Left hindlimb (tissue), 1 donor: Measurements from ENCODE around the gene CCDC137.

Experiments
- DNase-seq: peaks from one replicate; pipeline ENCODE4 v3.0.0-alpha.2; 2018

CCDC137 gene

DNA sequence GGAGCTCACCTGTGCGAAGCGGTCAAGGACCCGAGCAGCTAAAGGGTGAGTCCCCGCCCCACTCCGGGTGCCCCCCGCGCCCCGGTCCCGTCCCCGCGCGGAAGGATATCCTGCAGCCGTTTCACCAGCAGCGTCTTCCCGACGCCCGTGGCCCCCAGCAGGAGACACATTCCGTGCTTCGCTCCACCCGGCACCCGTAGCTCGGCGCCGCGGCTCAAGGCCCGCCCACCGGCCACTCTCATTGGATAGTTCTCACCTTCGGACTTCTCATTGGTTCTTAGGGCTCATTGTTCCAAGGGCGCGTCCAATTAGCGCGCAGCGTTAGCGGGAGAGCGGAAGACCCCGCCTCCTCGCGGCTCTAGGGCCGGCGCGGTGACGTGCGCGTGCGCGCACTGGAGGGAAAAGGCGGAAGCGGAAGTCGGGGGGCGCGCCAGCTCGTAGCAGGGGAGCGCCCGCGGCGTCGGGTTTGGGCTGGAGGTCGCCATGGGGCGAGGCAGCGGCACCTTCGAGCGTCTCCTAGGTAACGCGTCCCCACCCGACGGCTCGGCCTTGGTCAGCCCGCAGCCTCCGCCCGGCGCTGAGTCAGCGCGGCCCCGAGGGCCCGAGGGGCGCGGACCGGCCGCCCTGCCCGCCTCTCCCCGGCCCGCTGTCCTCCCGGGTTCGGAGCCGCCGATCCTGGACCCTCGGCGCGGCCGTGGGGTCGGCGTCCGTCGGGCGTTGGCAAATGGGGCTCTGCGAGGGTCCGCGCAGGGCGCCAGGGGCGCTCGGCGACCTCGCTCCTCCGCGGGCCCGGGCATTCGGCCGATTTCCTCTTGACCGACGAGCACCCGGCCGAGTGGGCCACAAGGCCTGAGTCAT, 17.3 kb downstream of the CCDC137 start, which contains the start of the genes ARL16 and HGS:
Gene ARL16, minus strand, starts transcription at position 214 of the 858 bp plus-strand sequence. Its CDS starts 44 bp downstream, at position 170.
Gene HGS, plus strand, starts transcription at position 428 of the 858 bp plus-strand sequence. Its CDS starts 56 bp downstream, at position 484.
- peak; percentile 99 for DNase-seq

DNA sequence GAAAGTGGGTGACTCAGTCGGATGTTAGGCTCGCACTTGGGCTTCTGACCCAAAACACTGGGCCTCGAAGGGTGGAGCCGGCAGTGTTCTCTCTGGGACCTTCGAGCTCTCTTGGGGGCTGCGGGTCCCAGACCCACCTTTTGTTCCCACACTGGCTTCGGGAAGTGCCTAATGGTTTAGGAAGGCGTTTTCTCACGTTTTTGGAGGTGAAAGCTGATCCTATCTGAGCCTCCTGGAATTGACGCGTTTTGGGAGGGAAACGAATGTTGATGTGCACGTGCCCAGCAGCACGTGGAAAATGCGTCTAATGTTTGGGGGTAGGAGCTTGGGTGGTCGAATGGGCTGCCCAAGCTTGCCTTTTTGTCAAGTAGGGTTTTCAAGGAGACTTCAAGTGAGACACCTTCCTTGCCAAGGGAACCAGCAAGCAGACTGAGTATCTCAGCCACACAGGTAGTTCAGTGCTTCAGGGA, 17.9 kb downstream of the CCDC137 start:
- DNase-seq = no peak

DNA sequence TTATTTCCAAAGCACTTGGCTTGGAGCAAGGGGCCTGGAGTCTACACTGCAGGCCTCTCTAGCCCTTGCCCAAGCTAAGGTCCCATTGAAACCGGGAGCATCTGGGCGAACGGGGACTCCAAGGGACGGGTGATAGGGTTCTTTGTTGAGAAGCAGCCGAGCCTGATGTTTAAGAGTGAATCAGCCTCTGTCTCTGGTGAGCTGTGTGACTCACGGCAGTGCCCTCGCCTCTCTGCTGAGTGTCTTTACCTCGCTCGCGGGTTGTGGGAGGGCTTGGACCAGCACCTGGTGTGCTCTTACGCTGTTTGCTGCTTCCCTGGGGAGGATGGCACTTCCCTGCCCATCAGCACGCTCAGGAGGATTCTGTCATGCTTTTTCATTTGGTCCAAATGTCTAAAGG, 18.6 kb downstream of the CCDC137 start:
- DNase-seq = no peak

DNA sequence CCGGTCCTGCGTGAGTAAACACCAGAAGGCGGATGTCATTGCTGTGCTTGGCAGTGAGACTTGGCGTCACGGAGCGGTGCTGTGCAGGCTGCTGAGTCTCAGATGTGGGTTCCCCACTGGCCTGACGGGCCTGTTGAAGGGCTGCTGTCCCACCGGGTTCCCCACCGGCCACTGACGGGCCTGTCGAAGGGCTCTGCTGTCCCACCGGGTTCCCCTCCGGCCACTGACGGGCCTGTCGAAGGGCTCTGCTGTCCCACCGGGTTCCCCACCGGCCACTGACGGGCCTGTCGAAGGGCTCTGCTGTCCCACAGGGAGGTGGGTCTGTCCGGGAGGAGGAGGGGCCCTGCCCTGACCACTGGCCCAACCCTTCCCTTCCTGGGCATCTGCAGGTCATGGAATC, 20.1 kb downstream of the CCDC137 start:
- DNase-seq = no peak

DNA sequence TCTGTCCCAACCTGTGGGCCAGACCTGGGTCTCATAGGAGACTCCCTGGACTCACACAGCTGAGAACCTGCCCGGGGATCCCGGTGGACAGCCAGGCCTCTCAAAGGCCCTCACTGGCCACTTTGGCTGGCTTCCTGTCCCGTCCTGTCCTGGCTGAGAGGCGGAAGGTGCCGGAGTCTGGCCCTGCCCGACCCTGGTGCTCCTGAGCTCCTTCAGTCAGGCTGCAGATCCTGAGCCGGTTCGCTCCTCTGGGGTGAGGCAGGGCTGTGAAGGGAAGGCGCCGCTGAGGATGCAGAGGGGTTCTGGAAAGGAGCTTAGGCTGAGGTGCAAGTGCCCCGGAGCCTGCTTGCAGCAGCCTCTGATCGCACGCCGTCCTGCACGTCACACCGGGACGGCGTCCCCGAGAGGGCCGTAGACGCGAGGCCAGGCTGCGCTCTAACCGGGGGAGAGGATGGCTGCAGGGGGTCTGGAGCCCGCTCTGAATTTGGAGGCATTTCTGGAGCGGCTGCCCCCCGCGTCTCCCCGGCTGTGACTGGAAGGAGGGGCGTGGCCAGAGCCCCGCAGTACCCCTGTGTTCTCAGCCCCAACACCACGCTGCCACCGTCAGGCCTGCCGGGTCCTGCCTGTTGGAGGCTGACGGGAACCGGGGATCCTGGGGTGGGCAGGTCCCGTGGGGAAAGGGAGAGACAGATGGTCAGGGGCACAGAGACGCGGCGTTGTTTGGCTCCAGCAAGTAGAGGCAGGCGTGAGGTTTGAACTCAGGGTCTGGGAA, 21.4 kb downstream of the CCDC137 start:
- DNase-seq = no peak

DNA sequence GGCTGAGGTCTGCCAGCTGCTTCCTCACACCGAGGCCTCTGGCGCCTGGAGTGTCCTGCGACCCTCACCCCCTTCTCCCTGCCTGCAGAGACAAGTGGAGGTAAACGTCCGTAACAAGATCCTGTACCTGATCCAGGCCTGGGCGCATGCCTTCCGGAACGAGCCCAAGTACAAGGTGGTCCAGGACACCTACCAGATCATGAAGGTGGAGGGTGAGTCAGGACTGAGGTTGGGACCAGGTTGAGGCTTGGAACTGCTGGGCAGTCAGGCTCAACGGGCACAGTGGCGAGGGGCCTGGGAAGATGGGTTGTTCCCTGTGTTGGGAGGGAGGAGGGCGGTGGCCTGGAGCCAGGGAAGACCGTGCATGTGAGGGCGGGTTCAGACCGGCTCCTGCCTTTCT, 22.1 kb downstream of the CCDC137 start:
- DNase-seq = no peak

DNA sequence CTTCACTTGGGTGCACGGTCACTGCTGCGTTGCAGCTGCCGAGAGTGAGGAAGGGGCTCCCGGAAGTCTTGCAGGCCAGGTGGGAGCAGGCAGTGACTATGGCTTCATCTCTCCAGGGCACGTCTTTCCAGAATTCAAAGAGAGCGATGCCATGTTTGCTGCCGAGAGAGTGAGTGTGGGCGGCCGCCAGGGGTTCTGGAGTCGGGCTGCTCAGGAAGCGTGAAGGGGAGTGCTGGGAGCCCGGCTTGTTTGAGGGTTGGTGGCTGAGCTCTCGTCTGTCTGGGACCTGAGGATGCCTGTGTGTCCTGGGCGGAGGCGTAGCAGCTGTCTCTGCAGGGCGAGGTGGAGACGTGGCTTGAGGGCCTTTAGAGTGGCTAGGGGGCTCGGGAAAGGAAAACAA, 23.5 kb downstream of the CCDC137 start:
- DNase-seq = no peak

DNA sequence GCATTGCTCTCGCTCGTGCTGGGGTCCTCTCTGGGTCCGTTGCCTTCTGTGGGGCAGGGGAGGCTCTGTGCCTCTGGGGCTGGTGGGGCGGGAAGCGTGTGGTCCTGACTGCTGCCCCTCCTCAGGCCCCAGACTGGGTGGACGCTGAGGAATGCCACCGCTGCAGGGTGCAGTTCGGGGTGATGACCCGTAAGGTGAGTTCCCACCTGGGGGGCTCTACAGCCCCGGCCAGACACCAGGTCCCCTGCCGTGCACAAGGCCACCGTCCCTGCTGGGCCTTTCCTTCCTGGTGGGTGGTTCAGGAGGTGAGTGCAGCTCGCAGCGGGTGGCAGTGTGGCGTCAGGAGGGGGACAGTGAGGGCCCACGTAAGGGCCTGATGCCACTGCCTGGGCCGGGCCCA, 24.0 kb downstream of the CCDC137 start:
- DNase-seq = no peak

DNA sequence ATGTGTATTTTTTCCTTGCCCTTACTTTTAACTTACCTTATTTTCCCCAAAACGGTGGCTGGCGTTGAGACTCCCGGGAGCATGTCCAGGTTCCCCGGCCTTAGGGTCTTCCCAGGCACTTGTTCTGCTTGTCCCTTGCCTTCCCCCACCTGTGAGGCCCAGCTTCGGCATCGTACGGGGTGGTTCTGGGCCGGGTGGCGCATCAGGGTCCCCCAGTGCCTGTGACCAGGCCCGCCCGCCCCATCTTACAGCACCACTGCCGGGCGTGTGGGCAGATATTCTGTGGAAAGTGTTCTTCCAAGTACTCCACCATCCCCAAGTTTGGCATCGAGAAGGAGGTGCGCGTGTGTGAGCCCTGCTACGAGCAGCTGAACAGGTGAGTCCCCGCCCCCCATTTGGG, 24.7 kb downstream of the CCDC137 start:
- no peak for DNase-seq

DNA sequence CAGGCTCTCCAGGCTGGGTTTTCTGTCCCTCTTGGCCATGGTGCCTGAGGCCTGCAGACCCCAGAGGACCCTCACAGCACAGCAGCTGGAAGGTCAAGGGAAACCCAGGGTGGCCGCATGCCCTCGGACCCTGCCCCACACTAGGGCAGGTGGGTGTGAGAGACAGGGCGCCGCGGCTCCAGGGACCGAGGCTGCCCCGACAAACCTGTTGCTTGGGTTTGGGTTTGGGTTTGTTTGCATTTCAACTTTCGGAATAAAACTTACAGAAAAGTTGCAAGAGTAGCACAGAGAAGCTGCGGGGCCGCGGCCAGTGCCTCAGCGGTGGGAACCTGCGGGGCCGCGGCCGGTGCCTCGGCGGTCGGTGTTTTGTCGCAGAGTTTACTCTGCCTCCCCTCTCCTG, 25.1 kb downstream of the CCDC137 start:
- DNase-seq = no peak

DNA sequence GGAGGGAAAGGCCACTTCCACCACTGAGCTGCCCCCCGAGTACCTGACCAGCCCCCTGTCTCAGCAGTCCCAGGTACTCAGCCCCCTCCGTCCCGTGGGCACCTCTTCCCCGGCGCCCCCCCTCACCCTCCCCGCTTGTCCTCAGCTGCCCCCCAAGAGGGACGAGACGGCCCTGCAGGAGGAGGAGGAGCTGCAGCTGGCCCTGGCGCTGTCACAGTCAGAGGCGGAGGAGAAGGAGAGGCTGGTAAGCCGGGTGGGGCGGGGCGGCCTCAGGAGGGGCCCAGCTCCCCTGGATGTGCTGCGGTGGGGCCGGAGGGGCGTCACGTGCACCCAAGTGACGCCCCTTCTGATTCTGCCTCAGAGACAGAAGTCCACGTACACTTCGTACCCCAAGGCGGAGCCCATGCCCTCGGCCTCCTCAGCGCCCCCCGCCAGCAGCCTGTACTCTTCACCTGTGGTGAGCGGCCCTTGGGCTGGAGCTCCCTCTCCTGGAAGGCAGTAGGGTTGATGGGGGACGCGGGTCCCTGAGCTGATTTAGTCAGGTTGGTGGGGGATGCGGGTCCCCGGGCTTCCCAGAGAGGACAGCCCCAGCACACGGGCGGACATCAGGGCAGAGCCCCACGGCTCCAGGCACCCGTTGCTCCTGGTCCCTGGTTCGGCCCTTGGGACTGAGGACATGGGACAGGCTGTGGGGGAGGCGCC, 27.1 kb downstream of the CCDC137 start:
- no peak for DNase-seq

DNA sequence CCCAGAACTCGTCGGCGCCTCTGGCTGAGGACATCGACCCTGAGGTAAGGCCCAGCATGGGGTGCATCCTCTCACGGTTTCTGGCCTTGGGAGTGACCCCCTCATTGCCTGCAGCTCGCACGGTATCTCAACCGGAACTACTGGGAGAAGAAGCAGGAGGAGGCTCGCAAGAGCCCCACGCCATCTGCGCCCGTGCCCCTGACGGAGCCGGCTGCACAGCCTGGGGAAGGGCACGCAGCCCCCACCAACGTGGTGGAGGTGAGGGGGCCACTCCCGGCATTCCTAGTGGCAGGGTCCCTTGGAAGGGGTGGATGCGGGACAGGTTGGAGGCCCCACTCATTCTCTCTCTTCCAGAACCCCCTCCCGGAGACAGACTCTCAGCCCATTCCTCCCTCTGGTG, 28.3 kb downstream of the CCDC137 start:
- DNase-seq = no peak

DNA sequence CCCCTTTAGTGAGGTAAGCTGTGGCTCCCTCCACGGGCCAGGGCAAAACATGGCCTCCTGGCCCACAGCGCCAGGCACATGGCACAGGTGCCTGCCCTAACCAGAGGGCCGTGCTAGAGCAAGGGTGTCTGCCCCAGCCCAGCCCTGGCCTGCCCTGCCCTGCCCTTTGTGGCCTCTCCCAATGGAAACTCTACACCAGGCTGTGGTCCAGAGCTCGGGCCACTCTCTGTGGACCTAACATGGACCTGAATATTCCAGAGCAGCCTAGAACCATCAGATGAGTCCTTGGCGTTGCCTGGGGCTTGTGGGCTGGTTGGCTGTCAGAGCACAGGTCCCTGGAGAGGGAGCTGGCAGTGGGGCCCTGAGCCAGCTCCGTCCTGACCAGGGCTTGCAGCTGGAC, 28.7 kb downstream of the CCDC137 start:
- no peak for DNase-seq

DNA sequence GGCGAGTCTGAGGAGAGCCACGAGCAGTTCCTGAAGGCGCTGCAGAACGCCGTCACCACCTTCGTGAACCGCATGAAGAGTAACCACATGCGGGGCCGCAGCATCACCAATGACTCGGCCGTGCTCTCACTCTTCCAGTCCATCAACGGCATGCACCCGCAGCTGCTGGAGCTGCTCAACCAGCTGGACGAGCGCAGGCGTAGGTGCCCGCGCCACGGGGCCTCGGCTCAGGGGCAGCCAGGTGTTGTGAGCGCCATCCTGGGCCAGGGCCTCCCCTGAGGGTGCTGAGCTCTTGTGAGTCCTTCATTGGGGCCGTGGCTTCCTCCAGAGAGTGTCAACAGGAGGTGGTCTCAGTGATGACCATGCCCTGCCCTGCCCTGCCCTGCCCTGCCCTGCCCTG, 29.3 kb downstream of the CCDC137 start:
- no peak for DNase-seq

DNA sequence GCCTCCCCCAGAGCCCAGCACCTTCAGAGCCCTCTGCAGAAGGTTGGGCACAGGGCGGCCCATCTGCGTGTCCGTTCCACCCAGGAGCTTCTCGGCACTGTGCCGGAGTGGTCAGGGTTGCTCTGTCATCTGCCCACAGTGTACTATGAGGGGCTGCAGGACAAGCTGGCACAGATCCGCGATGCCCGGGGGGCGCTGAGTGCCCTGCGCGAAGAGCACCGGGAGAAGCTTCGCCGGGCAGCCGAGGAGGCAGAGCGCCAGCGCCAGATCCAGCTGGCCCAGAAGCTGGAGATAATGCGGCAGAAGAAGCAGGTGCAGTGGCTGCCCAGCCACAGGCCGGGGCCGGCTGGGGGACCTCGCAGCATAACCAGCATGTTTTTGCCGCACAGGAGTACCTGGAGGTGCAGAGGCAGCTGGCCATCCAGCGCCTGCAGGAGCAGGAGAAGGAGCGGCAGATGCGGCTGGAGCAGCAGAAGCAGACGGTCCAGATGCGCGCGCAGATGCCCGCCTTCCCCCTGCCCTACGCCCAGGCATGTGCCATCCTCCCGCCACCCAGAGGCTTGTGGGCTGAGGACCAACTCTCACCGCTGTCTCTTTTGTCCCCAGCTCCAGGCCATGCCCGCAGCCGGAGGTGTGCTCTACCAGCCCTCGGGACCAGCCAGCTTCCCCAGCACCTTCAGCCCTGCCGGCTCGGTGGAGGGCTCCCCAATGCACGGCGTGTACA, 29.8 kb downstream of the CCDC137 start:
- DNase-seq = no peak

DNA sequence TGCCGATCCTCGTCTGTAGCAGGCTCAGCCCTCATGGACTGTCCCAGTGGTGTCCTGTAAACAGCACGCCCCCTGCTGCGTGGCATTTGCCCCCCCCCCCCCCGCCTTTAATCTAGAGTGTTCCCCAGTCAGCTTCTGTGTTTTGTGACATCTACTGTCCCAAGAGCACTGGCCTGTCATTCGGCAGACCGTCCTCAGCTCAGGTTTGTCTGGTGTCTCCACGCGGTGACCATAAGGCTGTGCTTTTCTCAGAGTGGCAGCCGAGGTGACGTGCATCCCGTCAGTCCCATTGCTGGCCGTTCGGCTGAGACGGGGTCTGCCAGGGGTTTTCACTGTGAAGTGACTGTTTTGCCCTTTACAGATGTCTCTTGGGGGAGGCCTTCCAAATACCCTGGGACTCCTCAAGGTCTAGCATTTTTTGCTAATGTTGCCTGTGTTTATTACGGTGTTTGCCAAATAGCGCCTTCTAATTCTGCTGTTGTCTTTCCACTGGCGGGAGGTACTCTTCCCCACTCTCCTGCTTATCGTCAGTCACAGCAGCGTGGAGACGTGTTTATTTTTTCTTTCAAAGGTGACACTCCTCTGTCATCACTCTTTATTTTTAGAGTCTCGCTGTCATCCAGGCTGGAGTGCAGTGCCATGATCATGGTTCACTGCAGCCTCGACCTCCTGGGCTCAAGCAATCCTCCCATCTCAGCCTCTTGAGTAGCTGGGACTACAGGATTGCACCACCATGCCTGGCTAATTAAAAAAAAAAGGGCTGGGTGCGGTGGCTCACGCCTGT, 30.9 kb downstream of the CCDC137 start:
- DNase-seq = no peak

DNA sequence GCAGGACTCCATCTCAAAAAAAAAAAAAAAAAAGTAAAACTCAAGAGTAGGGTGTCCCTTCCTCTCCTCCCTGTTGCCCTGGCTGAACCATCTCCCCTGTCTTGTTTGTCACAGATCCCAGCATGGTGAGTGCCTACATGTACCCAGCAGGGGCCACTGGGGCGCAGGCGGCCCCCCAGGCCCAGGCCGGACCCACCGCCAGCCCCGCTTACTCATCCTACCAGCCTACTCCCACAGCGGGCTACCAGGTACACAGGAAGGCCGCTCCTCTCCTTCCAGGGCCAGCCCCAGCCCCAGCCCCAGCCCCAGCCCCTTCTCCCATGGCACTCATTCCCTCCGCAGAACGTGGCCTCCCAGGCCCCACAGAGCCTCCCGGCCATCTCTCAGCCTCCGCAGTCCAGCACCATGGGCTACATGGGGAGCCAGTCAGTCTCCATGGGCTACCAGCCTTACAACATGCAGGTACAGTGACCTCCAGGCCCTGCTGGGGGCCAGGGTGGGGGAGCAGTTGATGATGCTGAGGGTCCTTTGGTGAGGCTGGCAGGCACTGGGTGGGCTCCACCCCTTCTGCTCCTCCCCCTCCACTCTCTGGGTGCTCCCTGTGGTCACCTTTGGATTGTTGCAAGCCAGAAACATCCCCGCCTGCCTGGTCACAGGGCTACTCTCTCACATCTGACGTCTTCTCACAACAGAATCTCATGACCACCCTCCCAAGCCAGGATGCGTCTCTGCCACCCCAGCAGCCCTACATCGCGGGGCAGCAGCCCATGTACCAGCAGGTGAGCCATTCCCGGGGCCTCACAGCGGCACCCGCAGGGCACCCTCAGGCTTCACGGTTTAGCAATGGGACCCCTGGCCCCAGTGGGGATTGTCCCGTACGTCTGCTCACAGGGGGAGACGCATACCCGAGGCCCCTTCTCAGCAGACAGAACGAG, 34.1 kb downstream of the CCDC137 start:
- no peak for DNase-seq

DNA sequence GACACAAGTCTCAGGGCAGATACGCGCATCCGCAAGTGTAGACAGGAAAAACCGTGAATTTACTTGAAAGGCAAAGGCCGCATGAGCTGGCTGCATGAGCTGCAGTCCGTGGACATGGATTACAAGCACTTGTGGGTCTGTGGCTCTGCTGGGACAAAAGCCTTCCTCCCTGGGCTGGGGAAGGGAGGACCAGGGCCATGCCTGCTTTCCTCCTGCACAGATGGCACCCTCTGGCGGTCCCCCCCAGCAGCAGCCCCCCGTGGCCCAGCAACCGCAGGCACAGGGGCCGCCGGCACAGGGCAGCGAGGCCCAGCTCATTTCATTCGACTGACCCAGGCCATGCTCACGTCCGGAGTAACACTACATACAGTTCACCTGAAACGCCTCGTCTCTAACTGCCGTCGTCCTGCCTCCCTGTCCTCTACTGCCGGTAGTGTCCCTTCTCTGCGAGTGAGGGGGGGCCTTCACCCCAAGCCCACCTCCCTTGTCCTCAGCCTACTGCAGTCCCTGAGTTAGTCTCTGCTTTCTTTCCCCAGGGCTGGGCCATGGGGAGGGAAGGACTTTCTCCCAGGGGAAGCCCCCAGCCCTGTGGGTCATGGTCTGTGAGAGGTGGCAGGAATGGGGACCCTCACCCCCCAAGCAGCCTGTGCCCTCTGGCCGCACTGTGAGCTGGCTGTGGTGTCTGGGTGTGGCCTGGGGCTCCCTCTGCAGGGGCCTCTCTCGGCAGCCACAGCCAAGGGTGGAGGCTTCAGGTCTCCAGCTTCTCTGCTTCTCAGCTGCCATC, 34.9 kb downstream of the CCDC137 start:
- DNase-seq = no peak

DNA sequence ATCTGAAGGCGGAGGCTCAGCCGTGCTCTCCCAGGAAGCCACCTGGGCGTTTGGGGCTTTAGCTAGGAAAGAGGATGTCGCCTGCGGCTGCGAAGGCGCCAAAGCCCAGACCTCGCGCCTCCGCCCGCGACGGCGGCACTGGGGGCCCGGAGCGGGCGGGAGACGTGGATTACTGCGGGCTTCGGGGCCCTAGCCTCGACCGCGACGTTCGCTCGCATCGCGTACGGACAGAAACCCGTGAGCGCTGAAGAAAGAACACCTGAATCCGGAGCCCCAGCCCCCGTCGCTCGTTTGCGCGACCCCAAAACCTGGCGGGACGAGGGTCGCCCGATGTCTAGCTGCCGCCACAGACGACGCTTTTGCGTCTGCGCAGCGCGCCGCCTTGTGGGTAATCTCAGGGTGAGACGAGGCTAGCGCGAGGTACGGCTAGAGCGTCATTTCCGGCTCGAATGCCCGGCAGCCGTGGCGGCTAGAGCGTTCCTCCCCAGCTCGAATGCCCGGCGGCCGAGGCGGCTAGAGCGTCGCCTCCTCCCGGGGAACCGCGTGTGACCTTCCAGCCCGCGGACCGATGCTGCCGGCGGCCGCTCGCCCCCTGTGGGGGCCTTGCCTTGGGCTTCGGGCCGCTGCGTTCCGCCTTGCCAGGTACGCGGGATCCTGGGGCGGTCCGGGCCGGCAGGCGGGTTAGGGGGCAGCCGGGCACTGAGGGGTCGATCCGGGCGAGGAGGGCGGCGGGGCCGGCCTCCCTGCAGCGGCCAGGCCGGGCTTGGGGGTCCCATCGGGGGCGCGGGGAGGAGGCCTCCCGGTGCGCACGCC, 36.6 kb downstream of the CCDC137 start, which contains the start of gene MRPL12:
Gene MRPL12, plus strand, starts transcription at position 434 of the 813 bp plus-strand sequence. Its CDS starts 135 bp downstream, at position 569.
- DNase-seq = peak; percentile 93
